ENCODE results near the gene PPM1G.
"Not testable (repeated sequence)": the region's sequence is repeated elsewhere in the genome, so short reads cannot be mapped to it uniquely, and the experiment has no call there.

PPM1G gene

GRCh38 chr2:27375513-27376099 is 33.8 kb downstream of the PPM1G start:
- no peak for DNase-seq (ENCODE audit: low read depth in 2 of 2)

DNA sequence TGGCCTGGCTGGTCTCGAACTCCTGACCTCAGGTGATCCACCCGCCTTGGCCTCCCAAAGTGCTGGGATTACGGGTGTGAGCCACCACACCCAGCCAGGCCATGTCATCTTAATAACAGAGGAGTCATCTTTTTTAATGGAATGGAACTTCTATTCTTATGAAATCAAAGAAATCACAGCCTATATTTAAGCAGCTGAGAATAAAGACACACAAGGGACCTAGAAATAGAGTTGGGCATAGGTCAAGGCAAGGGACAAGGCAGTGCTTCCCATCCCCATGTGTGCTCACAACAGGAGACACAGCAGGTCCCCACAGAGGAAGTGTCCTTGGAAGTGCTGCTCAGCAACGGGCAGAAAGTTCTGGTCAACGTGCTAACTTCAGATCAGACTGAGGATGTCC is 35.8 kb downstream of the PPM1G start:
- DNase-seq (ENCODE audit: low read depth in 2 of 2) = no peak

- no peak for DNase-seq (ENCODE audit: low read depth in 2 of 2)
Measured at GRCh38 chr2:27372937-27373336, 36.5 kb downstream of the PPM1G start.

DNA sequence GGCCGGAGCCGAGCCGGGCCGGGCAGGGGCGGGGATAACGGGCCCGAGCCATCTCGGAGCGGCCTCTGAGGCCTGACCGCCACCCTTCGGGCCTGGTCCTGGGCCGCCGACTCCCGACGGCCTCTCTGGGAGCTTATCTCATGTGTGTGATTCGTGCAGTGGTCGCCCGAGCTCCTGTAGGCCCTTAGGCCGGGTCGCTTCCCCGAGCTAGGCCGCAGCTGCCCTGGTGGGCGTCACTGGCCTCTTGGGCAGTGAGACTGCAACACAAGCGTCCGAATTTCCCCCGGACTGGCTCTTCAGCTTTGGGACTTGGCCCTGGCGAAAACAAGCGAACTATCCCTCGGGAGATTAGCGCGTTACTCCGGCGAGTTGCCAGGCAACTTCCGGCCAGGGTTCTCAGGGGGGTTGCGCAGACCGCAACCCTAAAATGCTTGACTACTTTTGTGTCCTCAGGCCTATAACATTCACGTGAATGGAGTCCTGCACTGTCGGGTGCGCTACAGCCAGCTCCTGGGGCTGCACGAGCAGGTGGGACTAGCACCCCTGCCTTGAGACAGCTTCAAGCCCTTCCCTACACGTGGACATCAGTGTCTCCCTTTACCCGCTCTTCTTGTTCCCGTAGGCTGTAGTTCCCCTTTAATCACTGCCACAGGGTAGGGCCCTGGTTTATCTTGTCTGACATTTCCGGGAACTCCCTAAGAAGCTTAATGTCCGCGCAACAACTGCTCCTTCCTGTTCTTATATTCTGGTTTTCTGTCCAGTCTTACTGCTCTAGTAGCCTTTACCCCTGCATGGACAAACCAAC is 38.4 kb downstream of the PPM1G start:
- no peak for DNase-seq (ENCODE audit: low read depth in 2 of 2)

GRCh38 chr2:27370026-27370815 is 39.2 kb downstream of the PPM1G start, which contains the start of the genes EIF2B4 and SNX17:
EIF2B4 (minus strand) TSS chr2:27370338; CDS start chr2:27370314, 24 bp downstream.
SNX17 (plus strand) TSS chr2:27370616; CDS start chr2:27370744, 128 bp downstream.
- DNase-seq (ENCODE audit: low read depth in 2 of 2) = peak; percentile 97 to 98

- DNase-seq (ENCODE audit: low read depth in 2 of 2) = no peak
Measured at GRCh38 chr2:27369471-27370025, 39.8 kb downstream of the PPM1G start.

DNA sequence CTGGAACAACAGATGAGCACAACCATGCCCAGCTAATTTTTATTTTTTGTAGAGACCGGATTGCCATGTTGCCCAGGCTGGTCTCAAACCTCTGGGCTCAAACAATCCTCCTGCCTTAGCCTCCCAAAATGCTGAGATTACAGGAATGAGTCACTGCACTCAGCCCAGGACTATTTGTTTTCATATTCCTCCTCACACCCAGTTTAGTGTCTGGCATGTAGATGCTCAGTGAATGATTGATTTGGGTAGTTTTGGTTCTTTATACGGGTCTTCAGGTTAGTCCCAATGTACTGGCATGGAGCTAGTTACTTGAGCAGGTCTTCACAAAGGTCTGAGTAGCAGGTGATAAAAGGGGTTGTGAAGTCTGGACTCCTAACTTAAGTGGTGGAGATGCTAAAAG is 45.5 kb downstream of the PPM1G start:
- DNase-seq (ENCODE audit: low read depth in 2 of 2) = no peak

DNA sequence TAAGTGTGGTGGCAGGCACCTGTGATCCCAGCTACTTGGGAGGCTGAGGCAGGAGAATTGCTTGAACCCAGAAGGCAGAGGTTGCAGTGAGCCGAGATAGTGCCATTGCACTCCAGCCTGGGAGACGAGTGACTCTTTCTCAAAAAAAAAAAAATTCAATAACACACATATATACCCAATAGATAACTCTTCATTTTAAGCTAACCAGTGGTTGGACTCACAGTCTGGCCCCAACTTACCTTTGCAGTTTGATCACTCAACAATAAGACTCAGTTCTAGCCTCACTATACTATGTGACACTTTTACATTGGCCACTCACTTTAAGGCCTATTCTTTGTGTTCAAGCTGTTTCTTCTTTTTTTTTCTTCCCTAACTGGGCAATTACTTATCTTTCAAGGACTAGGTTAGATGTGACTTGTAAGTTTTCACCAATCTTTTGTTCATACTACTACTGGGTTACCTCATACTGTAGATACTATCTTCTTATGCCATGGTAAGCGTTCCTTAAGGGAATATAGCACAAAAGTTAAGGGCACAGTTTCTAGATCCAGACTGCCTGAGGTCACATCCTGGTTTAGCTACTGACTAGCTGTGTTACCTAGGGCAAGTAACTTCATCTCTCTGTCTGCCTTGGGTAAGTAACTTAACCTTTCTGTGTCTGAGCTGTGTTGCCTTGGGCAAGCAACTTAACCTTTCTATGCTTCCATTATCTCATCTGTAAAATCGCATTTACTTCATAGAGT is 46.5 kb downstream of the PPM1G start:
- DNase-seq (ENCODE audit: low read depth in 2 of 2) = no peak

DNA sequence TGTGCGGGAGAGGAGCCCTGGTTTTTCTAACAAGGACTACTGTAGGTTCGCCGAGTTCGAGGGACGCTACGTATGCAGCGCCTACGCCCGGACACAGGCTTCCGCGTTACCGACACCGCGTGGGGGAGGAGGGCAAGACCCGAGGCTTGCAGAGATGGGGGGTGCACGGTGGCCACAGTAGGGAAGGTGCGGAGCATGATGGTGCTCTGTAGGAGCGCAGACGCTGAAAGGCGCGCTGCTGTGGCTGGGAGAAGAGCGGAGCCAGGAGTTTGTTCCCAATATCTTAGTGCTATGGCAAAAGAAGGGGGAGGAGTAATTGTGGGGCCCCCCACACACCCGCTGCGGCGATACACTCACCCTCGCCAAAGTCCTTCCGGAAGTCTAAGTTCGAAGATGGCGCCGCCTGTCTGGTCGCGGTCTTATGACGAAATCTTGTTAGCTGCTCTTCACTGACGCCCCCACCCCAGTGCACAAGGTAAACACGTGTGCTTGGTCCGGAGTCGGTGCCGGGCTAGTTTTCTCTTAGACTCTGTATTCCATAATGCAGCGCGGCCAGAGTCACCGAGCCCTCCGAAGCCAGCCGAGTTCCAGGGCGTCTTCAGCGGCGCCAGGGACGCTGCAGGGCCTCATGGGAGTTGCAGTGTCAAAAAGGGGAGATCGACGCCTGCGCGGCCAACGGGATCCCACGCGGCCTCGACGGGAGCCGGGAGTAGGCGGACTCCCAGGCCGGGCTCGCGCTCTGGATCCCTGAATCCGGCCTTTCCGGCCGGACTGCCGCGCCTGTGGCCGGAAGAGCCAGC is 52.8 kb downstream of the PPM1G start, which contains the start of gene GTF3C2:
GTF3C2 (minus strand) TSS at position 383 of the 800 bp plus-strand sequence. CDS start 13,210 bp downstream, outside the sequence.
- peak; percentile 82 to 87 for DNase-seq (ENCODE audit: low read depth in 2 of 2)

DNA sequence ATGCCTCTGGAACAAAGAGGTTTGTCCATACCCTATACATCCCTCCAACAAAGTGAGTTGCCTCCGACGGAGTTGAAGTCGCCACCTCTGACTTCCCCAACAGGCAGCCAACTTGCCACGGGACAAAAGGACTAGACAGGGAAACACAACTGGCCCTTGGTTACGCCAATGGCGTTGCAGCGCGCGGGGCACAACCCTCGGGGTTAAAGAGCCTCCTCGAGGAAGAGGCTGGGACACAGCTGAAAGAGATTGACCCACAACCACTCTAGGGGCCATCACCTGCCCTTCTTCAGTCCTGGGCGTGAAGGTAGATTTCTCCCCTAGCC is 53.4 kb downstream of the PPM1G start:
- DNase-seq (ENCODE audit: low read depth in 2 of 2) = peak in 1 of 2 donors; percentile 11

DNA sequence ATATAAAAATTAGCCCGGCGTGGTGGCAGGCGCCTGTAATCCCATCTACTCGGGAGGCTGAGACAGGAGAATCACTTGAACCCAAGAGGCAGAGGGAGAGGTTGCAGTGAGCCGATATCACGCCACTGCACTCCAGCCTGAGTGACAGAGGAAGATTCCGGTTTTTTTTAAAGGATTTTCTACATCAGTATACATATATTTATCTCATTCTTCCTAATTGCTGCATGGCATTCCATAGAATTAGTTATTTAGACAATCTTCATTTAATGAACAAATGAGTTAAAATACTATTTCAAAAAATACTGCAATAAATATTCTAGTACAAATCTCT is 54.8 kb downstream of the PPM1G start:
- no peak for DNase-seq (ENCODE audit: low read depth in 2 of 2)

DNA sequence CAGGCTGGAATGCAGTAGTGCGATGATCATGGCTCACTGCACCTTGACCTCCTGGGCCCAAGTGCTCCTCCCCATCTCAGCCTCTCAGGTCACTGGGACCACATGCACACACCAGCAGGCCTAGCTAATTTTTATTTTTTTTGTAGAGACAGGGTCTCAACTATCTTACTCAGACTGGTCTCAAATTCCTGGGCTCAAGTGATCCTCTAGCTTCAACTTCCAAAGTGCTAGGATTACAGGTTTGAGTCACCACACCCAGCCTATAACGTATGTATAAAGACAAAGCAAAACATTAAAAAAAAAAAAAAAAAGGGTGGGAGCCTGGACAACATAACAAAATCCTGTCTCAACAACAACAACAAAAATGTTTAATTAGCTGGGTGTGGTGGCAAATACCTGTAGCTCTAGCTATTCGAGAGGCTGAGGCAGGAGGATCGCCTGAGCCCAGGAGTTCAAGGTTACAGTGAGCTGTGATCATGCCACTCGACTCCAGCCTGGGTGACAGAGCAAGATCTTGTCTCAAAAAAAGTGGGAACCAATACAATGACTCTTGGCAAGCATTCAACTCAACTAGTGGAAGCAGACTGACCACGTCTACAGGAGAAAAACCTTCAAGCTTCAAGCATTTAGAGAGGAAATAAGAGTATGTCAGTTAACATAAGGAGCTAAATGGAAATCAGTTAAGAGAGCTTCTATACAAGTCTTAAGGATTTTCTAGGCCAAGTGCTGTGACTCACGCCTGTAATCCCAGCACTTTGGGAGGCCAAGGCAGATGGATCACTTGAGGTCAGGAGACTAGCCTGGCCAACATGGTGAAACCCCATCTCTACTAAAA is 55.4 kb downstream of the PPM1G start:
- no peak for DNase-seq (ENCODE audit: low read depth in 2 of 2)

GRCh38 chr2:27353386-27353761 is 56.0 kb downstream of the PPM1G start:
- not testable (repeated sequence) for DNase-seq (ENCODE audit: low read depth in 2 of 2)

- DNase-seq (ENCODE audit: low read depth in 2 of 2) = no peak
Measured at GRCh38 chr2:27351802-27352598, 57.4 kb downstream of the PPM1G start.

DNA sequence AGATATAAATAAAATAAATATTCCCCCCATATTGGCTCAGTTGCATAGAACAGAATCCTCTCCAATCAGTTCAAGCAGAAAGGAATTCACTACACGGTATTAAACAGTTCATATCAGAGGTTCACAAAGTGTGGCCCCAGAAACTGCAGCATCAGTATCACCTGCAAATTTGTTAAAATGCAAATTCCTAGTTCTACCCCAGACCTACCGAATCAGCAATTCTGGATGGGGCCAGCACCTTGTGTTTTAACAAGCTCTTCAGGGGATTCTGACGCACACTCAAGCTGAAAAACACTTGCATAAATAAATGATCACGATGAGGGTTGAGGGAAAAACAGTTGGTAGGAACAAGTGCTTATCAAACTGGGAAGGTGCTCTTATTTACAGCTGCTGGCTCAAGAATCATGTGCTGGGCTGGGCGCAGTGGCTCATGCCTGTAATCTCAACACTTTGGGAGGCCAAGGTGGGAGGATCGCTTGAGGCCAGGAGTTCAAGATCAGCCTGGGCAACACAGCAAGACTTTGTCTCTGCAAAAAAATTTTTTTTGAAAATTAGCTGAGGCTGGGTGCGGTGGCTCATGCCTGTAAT is 59.2 kb downstream of the PPM1G start:
- no peak for DNase-seq (ENCODE audit: low read depth in 2 of 2)

DNA sequence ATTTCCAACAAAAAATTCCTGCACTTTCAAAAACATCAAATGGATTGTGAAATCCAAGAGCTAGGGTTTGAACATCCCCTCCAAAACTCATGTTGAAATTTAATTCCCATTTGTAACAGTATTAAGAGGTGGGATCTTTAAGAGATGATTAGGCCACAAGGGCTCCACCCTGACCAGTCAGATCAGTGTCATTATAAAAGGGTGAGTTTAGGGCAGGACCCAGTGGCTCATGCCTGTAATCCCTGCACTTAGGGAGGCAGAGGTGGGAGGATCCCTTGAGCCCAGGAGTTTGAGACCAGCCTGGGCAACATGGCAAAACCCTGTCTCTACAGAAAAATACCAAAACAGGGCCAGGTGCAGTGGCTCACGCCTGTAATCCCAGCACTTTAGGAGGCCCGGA is 61.8 kb downstream of the PPM1G start:
- no peak for DNase-seq (ENCODE audit: low read depth in 2 of 2)

DNA sequence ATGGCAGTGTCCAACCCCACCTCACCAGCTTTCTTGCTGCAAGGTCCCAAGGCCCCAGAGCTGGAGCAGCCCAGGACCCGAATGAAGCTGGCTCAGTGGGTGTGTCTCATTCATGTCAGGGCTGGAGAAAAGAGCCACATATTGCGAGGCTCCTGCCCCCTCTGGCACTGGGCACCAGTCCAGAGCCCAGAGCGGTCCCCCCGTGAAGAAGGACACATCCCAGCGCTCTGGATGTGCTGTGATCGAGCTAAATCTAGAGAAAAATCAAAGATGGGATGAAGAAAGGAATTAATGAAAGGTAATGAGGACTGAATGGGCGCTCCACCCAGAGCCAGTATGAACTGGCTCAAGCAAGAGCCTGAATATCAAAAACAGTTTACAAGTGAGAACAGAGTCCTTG is 73.2 kb downstream of the PPM1G start:
- DNase-seq (ENCODE audit: low read depth in 2 of 2) = no peak

DNA sequence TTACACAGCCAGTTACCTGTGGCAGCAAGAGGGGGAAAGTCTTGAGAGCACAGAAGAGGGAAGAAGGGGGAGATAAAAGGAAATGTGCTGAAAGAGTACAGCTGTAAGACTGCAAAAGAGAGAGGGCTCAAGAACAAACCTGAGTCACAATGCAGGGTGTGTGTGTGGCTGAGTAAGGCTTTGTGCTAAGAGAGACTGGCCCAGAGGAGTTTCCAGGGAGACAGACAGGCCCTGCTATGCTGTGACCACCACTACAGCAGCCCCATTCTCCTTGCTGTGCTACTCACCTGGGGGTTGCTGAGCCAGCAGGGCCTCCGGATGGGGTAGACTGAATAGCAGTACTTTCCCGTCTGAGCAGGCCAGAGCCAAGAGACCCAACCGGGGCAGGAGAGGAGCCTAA is 74.1 kb downstream of the PPM1G start:
- no peak for DNase-seq (ENCODE audit: low read depth in 2 of 2)
